GM19372 (cell line): ENCODE results near the gene TSPAN14.
"Not testable (repeated sequence)": the region's sequence is repeated elsewhere in the genome, so short reads cannot be mapped to it uniquely, and the experiment has no call there.

Experiments
- ATAC-seq: cut with Tn5 transposase; IDR thresholded peaks from one replicate; pipeline ENCODE4 v1.9.1; 2021; ENCODE audit warnings: mild to moderate bottlenecking, low read depth, moderate library complexity; ENCODE audit not compliant: unreplicated experiment

Gene TSPAN14

GRCh38 chr10:80465839-80466590 lies 11.9 kb downstream of the TSPAN14 start:
- ATAC-seq = no peak

- no peak for ATAC-seq
Observed at GRCh38 chr10:80466724-80467326, 12.7 kb downstream of the TSPAN14 start.

- ATAC-seq = no peak
Observed at GRCh38 chr10:80468002-80468401, 13.9 kb downstream of the TSPAN14 start.

GRCh38 chr10:80468806-80469421 lies 14.8 kb downstream of the TSPAN14 start:
- no peak for ATAC-seq

- no peak for ATAC-seq
Observed at GRCh38 chr10:80470266-80470665, 16.2 kb downstream of the TSPAN14 start.

GRCh38 chr10:80471001-80471400 lies 16.9 kb downstream of the TSPAN14 start:
- no peak for ATAC-seq

GRCh38 chr10:80471715-80472233 lies 17.7 kb downstream of the TSPAN14 start:
- ATAC-seq = peak; percentile 53

GRCh38 chr10:80472234-80473095 lies 18.4 kb downstream of the TSPAN14 start:
- peak; percentile 85 for ATAC-seq

- no peak for ATAC-seq
Observed at GRCh38 chr10:80473096-80473657, 19.1 kb downstream of the TSPAN14 start.

- ATAC-seq = no peak
Observed at GRCh38 chr10:80473692-80474596, 19.8 kb downstream of the TSPAN14 start.

- no peak for ATAC-seq
Observed at GRCh38 chr10:80474597-80474910, 20.4 kb downstream of the TSPAN14 start.

- ATAC-seq = no peak
Observed at GRCh38 chr10:80474941-80475340, 20.8 kb downstream of the TSPAN14 start.

GRCh38 chr10:80475641-80476040 lies 21.5 kb downstream of the TSPAN14 start:
- ATAC-seq = not testable (repeated sequence)

- no peak for ATAC-seq
Observed at GRCh38 chr10:80476685-80477084, 22.6 kb downstream of the TSPAN14 start.

GRCh38 chr10:80477813-80478212 lies 23.7 kb downstream of the TSPAN14 start:
- ATAC-seq = no peak

- not testable (repeated sequence) for ATAC-seq
Observed at GRCh38 chr10:80480373-80480772, 26.3 kb downstream of the TSPAN14 start.

GRCh38 chr10:80480852-80481251 lies 26.7 kb downstream of the TSPAN14 start:
- no peak for ATAC-seq

- ATAC-seq = no peak
Observed at GRCh38 chr10:80484243-80484642, 30.1 kb downstream of the TSPAN14 start.

- ATAC-seq = no peak
Observed at GRCh38 chr10:80484676-80485075, 30.6 kb downstream of the TSPAN14 start.
